HG03095 (cell line): ENCODE measurements around the gene RASA2.
"Not testable (repeated sequence)": the region's sequence is repeated elsewhere in the genome, so short reads cannot be mapped to it uniquely, and the experiment has no call there.

Source experiments
- ATAC-seq: cut with Tn5 transposase; IDR thresholded peaks from one replicate; pipeline ENCODE4 v1.9.1; 2021; ENCODE audit warnings: moderate library complexity; ENCODE audit not compliant: unreplicated experiment

Gene RASA2

GRCh38 chr3:141561426-141562034, 74.7 kb downstream of the RASA2 start:
- ATAC-seq = no peak

- no peak for ATAC-seq
Observed at GRCh38 chr3:141564241-141564640, 77.4 kb downstream of the RASA2 start.

- ATAC-seq = no peak
Observed at GRCh38 chr3:141570068-141570467, 83.2 kb downstream of the RASA2 start.

- ATAC-seq = no peak
Observed at GRCh38 chr3:141575879-141576743, 89.3 kb downstream of the RASA2 start.

GRCh38 chr3:141576744-141577052, 89.9 kb downstream of the RASA2 start:
- ATAC-seq = no peak

- ATAC-seq = no peak
Observed at GRCh38 chr3:141578202-141578973, 91.6 kb downstream of the RASA2 start.

GRCh38 chr3:141594357-141594756, 107.5 kb downstream of the RASA2 start:
- ATAC-seq = no peak

- ATAC-seq = no peak
Observed at GRCh38 chr3:141597931-141598330, 111.1 kb downstream of the RASA2 start.

GRCh38 chr3:141600331-141600730, 113.5 kb downstream of the RASA2 start:
- ATAC-seq = no peak

- ATAC-seq = no peak
Observed at GRCh38 chr3:141602706-141603105, 115.9 kb downstream of the RASA2 start.

- no peak for ATAC-seq
Observed at GRCh38 chr3:141603473-141604035, 116.7 kb downstream of the RASA2 start.

- ATAC-seq = no peak
Observed at GRCh38 chr3:141605883-141606282, 119.1 kb downstream of the RASA2 start.

GRCh38 chr3:141608438-141608837, 121.6 kb downstream of the RASA2 start:
- ATAC-seq = no peak

GRCh38 chr3:141610939-141611338, 124.1 kb downstream of the RASA2 start:
- ATAC-seq = no peak

- ATAC-seq = no peak
Observed at GRCh38 chr3:141618103-141618910, 131.5 kb downstream of the RASA2 start.

- no peak for ATAC-seq
Observed at GRCh38 chr3:141618938-141619337, 132.1 kb downstream of the RASA2 start.

GRCh38 chr3:141619450-141619849, 132.6 kb downstream of the RASA2 start:
- no peak for ATAC-seq

- ATAC-seq = no peak
Observed at GRCh38 chr3:141623691-141624090, 136.9 kb downstream of the RASA2 start.

GRCh38 chr3:141625506-141625905, 138.7 kb downstream of the RASA2 start:
- no peak for ATAC-seq

GRCh38 chr3:141628334-141628733, 141.5 kb downstream of the RASA2 start:
- not testable (repeated sequence) for ATAC-seq
